ENCODE data around the gene COPS7B. TPM values are rescaled to one million over a fixed set of nuclear protein-coding genes. Genes with fewer than 3 reads are reported as not detected.

Gene COPS7B
- total and polyA plus RNA-seq, 10 of the 15 experiments (the other 5 are each of a cell fraction or from before 2014, with no cell fraction given), result 6.3 to 58.8 (median 40.4) TPM

DNA sequence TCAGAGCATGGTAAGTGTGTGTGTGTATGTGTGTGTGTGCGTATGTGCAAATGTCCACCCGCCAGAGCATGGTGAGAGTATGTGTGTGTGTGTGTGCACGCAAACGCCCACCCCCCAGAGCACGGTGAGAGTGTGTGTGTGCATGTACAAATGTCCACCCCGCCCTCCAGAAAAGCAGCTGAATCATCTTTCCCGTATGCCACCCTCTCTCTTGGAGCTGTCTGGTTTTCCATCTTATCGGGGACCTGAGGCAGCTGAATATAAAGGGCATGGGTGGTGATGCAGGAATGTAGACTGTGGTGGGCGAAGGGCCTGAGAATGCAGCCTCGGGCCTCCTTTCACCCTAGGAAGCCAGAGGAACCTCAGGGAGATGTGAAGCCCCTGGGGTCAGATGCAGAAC is 66.9 kb downstream of the COPS7B start (continued):
- TF ChIP-seq POU2F2 (IDR thresholded peaks at IDR 0.05; ENCODE audit: borderline replicate concordance, low read depth, low read length), result no peak
- TF ChIP-seq BRCA1 (IDR thresholded peaks at IDR 0.05; ENCODE audit: low read depth, low read length), result no peak
- no peak for TF ChIP-seq NFIC (IDR thresholded peaks at IDR 0.05; ENCODE audit: low read depth, low read length)

GRCh38 chr2:231854616-231855125 is 68.4 kb downstream of the COPS7B start:
- WGBS (ENCODE audit: insufficient coverage, insufficient replicate concordance, low lambda C conversion rate, missing lambda C conversion rate), result 63% methylated on average over 9 of the region's 9 CpGs
- no peak overlapping the region for H2AFZ ChIP-seq (ENCODE audit: control insufficient read depth, low read depth, low read length)
- intact Hi-C loops (cut with micrococcal nuclease; ENCODE audit: unreplicated experiment), result loop anchor here (5.0 kb wide), 1 partner anchor 588 kb away; no protein-coding TSS in a partner anchor
- H3K9me3 ChIP-seq (replicated peaks; ENCODE audit: control insufficient read depth, insufficient read depth, low read length), result no peaks in the 10 kb centered on the region
- POLR2A ChIA-PET, result no interaction called here
- H3K27ac ChIP-seq (ENCODE audit: control insufficient read depth, insufficient read depth), result no peak overlapping the region
- SMC1A ChIA-PET (ENCODE audit: uncharacterized antibody, unreplicated experiment), result interaction anchor here (0.6 kb wide), 1 partner anchor 85 kb away, joined by 3 read pairs; no protein-coding TSS in a partner anchor
- no peaks in the 10 kb centered on the region for H3K36me3 ChIP-seq (ENCODE audit: control insufficient read depth in 2 of 2, insufficient read depth in 2 of 2, low read length in 1 of 2)
- no peak for DNase-seq (ENCODE audit: low read depth, low spot score)
- FAIRE-seq, result no peak
- in situ Hi-C loops (cut with MboI), result no loop called here
- no peak for ATAC-seq
- H4K20me1 ChIP-seq (ENCODE audit: control insufficient read depth, insufficient read depth), result no peaks in the 10 kb centered on the region
- RAD21 ChIA-PET (ENCODE audit: unreplicated experiment), result no interaction called here
- H3K9ac ChIP-seq (ENCODE audit: control insufficient read depth, insufficient read depth, low read length), result no peak overlapping the region
- no peaks in the 10 kb centered on the region for H3K79me2 ChIP-seq (ENCODE audit: control insufficient read depth, insufficient read depth, low read length)
- no peaks in the 10 kb centered on the region for H3K4me1 ChIP-seq (ENCODE audit: control insufficient read depth, insufficient read depth, low read length)
- CTCF ChIA-PET, result interaction anchor here (0.6 kb wide), 1 partner anchor 118 kb away, joined by 3 read pairs; no protein-coding TSS in a partner anchor
- no peaks in the 10 kb centered on the region; a peak in 1 of 4 replicates for H3K27me3 ChIP-seq (replicated peaks in 1 of 2; ENCODE audit: control insufficient read depth in 2 of 2, insufficient read depth in 2 of 2, low read length in 1 of 2)
- H3K4me3 ChIP-seq, result no peak overlapping the region
- BruUV-seq (replicated peaks), result no TSS peak
- H3K4me2 ChIP-seq (ENCODE audit: control insufficient read depth, insufficient read depth), result no peak overlapping the region
- TF ChIP-seq ESRRA (IDR thresholded peaks at IDR 0.05; ENCODE audit: low read length) (no peak), DPF2 (IDR thresholded peaks at IDR 0.05) (no peak), ZBTB33 (IDR thresholded peaks at IDR 0.05) (no peak), HDAC6 (IDR thresholded peaks at IDR 0.05; ENCODE audit: unreplicated experiment) (no peak), EP300 (IDR thresholded peaks at IDR 0.05; ENCODE audit: borderline replicate concordance in 1 of 2, control insufficient read depth in 1 of 2, low read depth in 2 of 2, low read length in 2 of 2) (no peak)

All from GM12878 (cell line).